Keratinocyte (primary cell): ENCODE data around the gene TMEM132C. TPM values are rescaled to one million over a fixed set of nuclear protein-coding genes. Genes with fewer than 3 reads are reported as not detected.
A peak's percentile ranks its signal among the peaks of the same experiment; 100 is the strongest.

Experiments used
- DNase-seq: peaks from one replicate; pipeline ENCODE4 v3.0.0-alpha.2; 2011; ENCODE audit warnings: low read depth, missing footprints, low spot score
- FAIRE-seq: peaks from 2 replicates; lab custom pipeline; 2011; peaks lifted over from hg19 to GRCh38; lab: Jason Lieb, UNC
- H2AFZ ChIP-seq: 2 replicates; pipeline ENCODE4 v1.6.0; 2012; ENCODE audit warnings: low read length, control low read depth, inconsistent platforms; ENCODE audit not compliant: control insufficient read depth
- H3K27ac ChIP-seq: 2 replicates; pipeline ENCODE4 v1.5.1; 2011; ENCODE audit warnings: low read length; ENCODE audit not compliant: control insufficient read depth, insufficient read depth
- H3K27me3 ChIP-seq: 3 replicates; pipeline ENCODE4 v1.6.0; 2011; ENCODE audit warnings: low read length; ENCODE audit not compliant: control insufficient read depth, insufficient read depth; ENCODE audit errors: extremely low read depth
- H3K36me3 ChIP-seq, 2 experiments: 2 replicates in 1 of 2; 3 replicates in 1 of 2; pipeline ENCODE4 v1.5.1; 2011; ENCODE audit warnings: low read length in 2 of 2, mild to moderate bottlenecking in 1 of 2; ENCODE audit not compliant: control insufficient read depth in 2 of 2, insufficient read depth in 2 of 2; ENCODE audit errors: extremely low read depth in 1 of 2
- H3K4me1 ChIP-seq: 3 replicates; pipeline ENCODE4 v1.5.1; 2011; ENCODE audit warnings: low read length; ENCODE audit not compliant: control insufficient read depth, insufficient read depth; ENCODE audit errors: extremely low read depth
- H3K4me2 ChIP-seq: 3 replicates; pipeline ENCODE4 v1.6.0; 2011; ENCODE audit warnings: low read depth, low read length; ENCODE audit not compliant: control insufficient read depth, insufficient read depth; ENCODE audit errors: extremely low read depth
- H3K4me3 ChIP-seq, 3 experiments: fragments of 200-600 bp in 1 of 3; sonication (generic) in 1 of 3; 2 replicates in 2 of 3; 3 replicates in 1 of 3; pipeline ENCODE4 v1.5.1; 2011 to 2016; ENCODE audit warnings: low read length in 3 of 3, mild to moderate bottlenecking in 3 of 3, control low read depth in 2 of 3, inconsistent platforms in 1 of 3, low read depth in 1 of 3, mixed read lengths in 1 of 3, mixed run types in 1 of 3, moderate library complexity in 1 of 3; ENCODE audit not compliant: control insufficient read depth in 2 of 3, insufficient read depth in 2 of 3; ENCODE audit errors: extremely low read depth in 1 of 3
- H3K79me2 ChIP-seq: 2 replicates; pipeline ENCODE4 v1.6.0; 2012; ENCODE audit warnings: low read length; ENCODE audit not compliant: control insufficient read depth, insufficient read depth
- H3K9ac ChIP-seq: 3 replicates; pipeline ENCODE4 v1.6.0; 2011; ENCODE audit warnings: low read length; ENCODE audit not compliant: control insufficient read depth, insufficient read depth; ENCODE audit errors: extremely low read depth
- H3K9me1 ChIP-seq: 3 replicates; pipeline ENCODE4 v1.6.0; 2011; ENCODE audit warnings: low read length; ENCODE audit not compliant: control insufficient read depth, insufficient read depth; ENCODE audit errors: extremely low read depth
- H3K9me3 ChIP-seq: 2 replicates; pipeline ENCODE4 v1.5.1; 2012; ENCODE audit warnings: low read depth, low read length; ENCODE audit not compliant: control insufficient read depth
- H4K20me1 ChIP-seq: 3 replicates; pipeline ENCODE4 v1.6.0; 2011; ENCODE audit warnings: low read length; ENCODE audit not compliant: control insufficient read depth, insufficient read depth; ENCODE audit errors: extremely low read depth
- EZH2 ChIP-seq: IDR thresholded peaks from one replicate; pipeline ENCODE4 v1.6.1; 2012; ENCODE audit warnings: inconsistent platforms, mild to moderate bottlenecking, low read length, moderate library complexity
- dilution Hi-C: fragments of 300-500 bp; cut with MboI; formaldehyde crosslinking; loops from one replicate; pipeline ENCODE4 v1.7.0; 2020; ENCODE audit warnings: low sequenced_read_pairs; ENCODE audit not compliant: extremely low pct_ligation_motif_present
- polyA plus RNA-seq, 5 experiments: library from polyadenylated mRNA; depleted of rRNA in 3 of 5; stranded (reverse) in 3 of 5; stranded (forward) in 1 of 5; unstranded in 1 of 5; fragments of >200 nt; gene quantifications; 1 replicate in 1 of 5; 2 replicates in 3 of 5; 3 replicates in 1 of 5; pipeline versions ENCODE4 v1.2.1 to v1.2.3, GENCODE V29; 2011 to 2012; ENCODE audit warnings: missing spikeins in 2 of 5, low read depth in 1 of 5, low replicate concordance in 1 of 5
- TF ChIP-seq, protein P1 (sequence below), 3 experiments: IDR thresholded peaks in 1 of 3; conservative IDR thresholded peaks in 1 of 3; optimal IDR thresholded peaks in 1 of 3; 2 replicates in 2 of 3; 3 replicates in 1 of 3; pipeline versions ENCODE3 to v1.5.1; 2011; ENCODE audit warnings: low read length in 3 of 3, mild to moderate bottlenecking in 3 of 3, moderate library complexity in 2 of 3, control low read depth in 1 of 3, inconsistent platforms in 1 of 3; ENCODE audit not compliant: insufficient read depth in 2 of 3; ENCODE audit errors: extremely low read depth in 1 of 3

TMEM132C gene
- polyA plus RNA-seq, 1 donor (not counting 4 experiments of a cell fraction or from before 2014, with no cell fraction given), result not detected

DNA sequence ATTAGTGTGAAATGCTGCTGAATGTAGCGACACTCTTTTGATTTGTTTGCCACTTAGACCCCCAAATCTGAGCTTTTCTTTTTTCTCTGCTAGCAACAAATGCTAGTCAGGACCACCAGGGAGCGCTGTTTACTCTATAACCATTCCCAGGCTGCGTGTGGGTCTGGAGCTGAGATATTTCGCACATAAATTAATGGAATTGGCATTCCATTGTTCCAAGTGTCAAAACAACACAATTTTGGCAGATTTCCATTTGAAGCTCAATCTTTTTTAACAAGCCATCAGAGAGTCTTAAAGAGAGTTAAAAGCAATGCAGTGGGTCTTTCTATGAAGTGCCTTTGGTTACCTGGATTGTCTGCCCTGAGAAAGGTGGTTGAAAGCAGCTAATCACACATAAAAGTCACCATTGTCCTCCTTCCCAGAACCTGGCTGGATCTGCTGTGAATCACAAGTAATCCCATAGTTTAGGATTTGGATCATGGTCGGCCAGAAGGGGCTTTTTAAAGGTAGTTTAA lies 7.4 kb upstream of the TMEM132C start:
- Histone ChIP-seq H3K36me3 (no peaks in the 10 kb centered on the region), H3K4me3 (no peak overlapping the region), H3K27ac (no peak overlapping the region), H3K4me1 (no peaks in the 10 kb centered on the region), H3K27me3 (no peaks in the 10 kb centered on the region), H3K4me2 (no peak overlapping the region), H3K79me2 (no peaks in the 10 kb centered on the region), H3K9ac (no peak overlapping the region), H3K9me3 (no peaks in the 10 kb centered on the region), H4K20me1 (no peaks in the 10 kb centered on the region), H2AFZ (no peak overlapping the region), H3K9me1 (no peaks in the 10 kb centered on the region)
- DNase-seq (no peak), FAIRE-seq (no peak)
- dilution Hi-C loops, result no loop called here
- no peak for TF ChIP-seq EZH2
- TF ChIP-seq, protein P1, sequence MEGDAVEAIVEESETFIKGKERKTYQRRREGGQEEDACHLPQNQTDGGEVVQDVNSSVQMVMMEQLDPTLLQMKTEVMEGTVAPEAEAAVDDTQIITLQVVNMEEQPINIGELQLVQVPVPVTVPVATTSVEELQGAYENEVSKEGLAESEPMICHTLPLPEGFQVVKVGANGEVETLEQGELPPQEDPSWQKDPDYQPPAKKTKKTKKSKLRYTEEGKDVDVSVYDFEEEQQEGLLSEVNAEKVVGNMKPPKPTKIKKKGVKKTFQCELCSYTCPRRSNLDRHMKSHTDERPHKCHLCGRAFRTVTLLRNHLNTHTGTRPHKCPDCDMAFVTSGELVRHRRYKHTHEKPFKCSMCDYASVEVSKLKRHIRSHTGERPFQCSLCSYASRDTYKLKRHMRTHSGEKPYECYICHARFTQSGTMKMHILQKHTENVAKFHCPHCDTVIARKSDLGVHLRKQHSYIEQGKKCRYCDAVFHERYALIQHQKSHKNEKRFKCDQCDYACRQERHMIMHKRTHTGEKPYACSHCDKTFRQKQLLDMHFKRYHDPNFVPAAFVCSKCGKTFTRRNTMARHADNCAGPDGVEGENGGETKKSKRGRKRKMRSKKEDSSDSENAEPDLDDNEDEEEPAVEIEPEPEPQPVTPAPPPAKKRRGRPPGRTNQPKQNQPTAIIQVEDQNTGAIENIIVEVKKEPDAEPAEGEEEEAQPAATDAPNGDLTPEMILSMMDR (optimal IDR thresholded peaks at IDR 0.05 in 1 of 3, IDR thresholded peaks at IDR 0.05 in 1 of 3, conservative IDR thresholded peaks at IDR 0.05 in 1 of 3; ENCODE audit: extremely low read depth in 1 of 3, insufficient read depth in 2 of 3, low read length in 3 of 3), result peak; percentile 32 to 42 (median 36)

DNA sequence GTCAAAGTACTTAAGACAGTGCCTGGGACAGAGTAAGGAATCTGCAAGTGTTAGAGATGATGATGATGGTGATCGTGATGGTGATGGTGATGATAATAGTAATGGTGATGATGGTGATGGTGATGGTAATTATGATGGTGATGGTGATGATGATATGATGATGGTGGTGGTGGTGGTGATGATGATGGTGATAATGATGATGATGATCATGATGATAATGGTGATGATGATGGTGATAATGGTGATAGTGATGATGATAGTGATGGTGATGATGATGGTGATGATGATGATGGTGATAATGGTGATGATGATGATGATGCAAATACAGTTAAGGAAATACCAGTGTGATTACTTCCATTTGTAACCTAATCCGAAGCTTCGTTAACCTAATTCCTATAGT lies 5.2 kb upstream of the TMEM132C start:
- FAIRE-seq (no peak), DNase-seq (no peak)
- H3K9me1 ChIP-seq, result no peaks in the 10 kb centered on the region
- H2AFZ ChIP-seq, result no peak overlapping the region
- TF ChIP-seq EZH2, result no peak
- TF ChIP-seq, protein P1 (optimal IDR thresholded peaks at IDR 0.05 in 1 of 3, IDR thresholded peaks at IDR 0.05 in 1 of 3, conservative IDR thresholded peaks at IDR 0.05 in 1 of 3; ENCODE audit: extremely low read depth in 1 of 3, insufficient read depth in 2 of 3, low read length in 3 of 3), result no peak
- H3K4me2 ChIP-seq, result no peak overlapping the region
- peaks cover 18% of the 10 kb centered on the region for H3K27me3 ChIP-seq
- no peak overlapping the region for H3K9ac ChIP-seq
- no peaks in the 10 kb centered on the region for H4K20me1 ChIP-seq
- H3K4me3 ChIP-seq, result no peak overlapping the region
- H3K9me3 ChIP-seq, result no peaks in the 10 kb centered on the region
- no peak overlapping the region for H3K27ac ChIP-seq
- dilution Hi-C loops, result no loop called here
- H3K36me3 ChIP-seq, result no peaks in the 10 kb centered on the region
- H3K4me1 ChIP-seq, result no peaks in the 10 kb centered on the region
- H3K79me2 ChIP-seq, result no peaks in the 10 kb centered on the region
